Retinal pigment epithelial cell (primary cell): Measurements from ENCODE around the gene ZNF324B.

Experiments
- DNase-seq: peaks from one replicate; pipeline ENCODE4 v3.0.0-alpha.2; 2010; ENCODE audit warnings: low read depth
- H3K4me3 ChIP-seq: 2 replicates; pipeline ENCODE4 v1.5.1; 2011; ENCODE audit warnings: mild to moderate bottlenecking, low read length, control low read depth, moderate library complexity
- CTCF ChIP-seq: conservative IDR thresholded peaks from 2 replicates; pipeline ENCODE4 v1.5.1; 2011; ENCODE audit warnings: low read depth, low read length, control low read depth, inconsistent platforms

Gene ZNF324B

GRCh38 chr19:58500242-58500641, 48.8 kb downstream of the ZNF324B start:
- DNase-seq, result no peak
- no peak overlapping the region for H3K4me3 ChIP-seq
- TF ChIP-seq CTCF, result no peak
